Measurements from ENCODE around the gene PRKCA. TPM values are rescaled to one million over a fixed set of nuclear protein-coding genes. Genes with fewer than 3 reads are reported as not detected.

PRKCA gene
- total and polyA plus RNA-seq, 9 of the 15 experiments (the other 6 are each of a cell fraction or from before 2014, with no cell fraction given): 3.2 to 33.0 (median 17.8) TPM

DNA sequence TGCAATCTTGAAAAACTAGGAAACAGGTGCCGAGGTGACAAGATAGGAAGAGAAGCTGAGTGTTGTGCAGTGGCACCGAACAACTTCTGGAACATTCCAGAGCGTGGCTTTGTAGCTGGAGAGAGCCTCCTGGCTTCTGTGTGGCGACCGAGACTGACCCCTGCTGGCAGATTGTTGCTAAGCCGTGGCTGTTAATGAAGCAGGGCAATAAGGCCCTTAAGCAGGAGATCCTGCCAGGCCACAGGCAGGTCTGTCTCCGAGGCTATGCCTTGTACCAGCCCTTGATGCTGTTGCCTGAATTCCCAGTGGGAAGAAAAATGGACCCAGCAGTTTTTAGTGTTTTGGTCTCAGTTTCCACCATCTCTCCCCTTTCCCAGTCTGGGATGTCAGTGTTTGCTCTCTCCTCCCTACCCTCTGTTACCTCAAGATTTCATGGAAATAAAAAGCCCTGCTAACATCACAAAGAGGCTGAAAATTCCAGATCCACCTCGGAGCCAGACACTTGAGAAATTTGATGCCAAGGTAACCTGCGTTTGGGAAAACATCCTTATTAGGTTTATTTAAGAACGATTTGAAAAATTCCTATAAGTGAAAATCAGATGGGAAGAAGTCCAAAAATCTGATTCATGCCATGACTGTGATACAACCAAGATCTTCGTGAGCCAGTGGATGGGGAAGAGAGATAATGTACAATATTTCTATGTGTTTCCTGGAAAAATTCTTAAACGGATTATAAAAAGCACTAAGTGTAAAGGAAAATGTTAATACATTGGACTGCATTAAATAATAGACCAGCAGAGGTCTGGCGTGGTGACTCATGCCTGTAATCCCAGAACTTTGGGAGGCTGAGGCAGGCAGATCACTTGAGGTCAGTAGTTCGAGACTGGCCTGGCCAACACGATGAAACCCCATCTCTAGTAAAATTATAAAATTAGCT is 265.1 kb downstream of the PRKCA start:
- no peak overlapping the region for H2AFZ ChIP-seq (ENCODE audit: low read depth, low read length)
- no peaks in the 10 kb centered on the region for H3K27me3 ChIP-seq (ENCODE audit: control insufficient read depth in 2 of 2, insufficient read depth in 2 of 2, low read length in 2 of 2)
- 0 out of 3 replicates have a peak, but pooled peaks cover 2% of the 10 kb centered on the region for H3K36me3 ChIP-seq (ENCODE audit: control insufficient read depth, insufficient read depth, low read length)
- no peaks in the 10 kb centered on the region for H3K79me2 ChIP-seq (ENCODE audit: control insufficient read depth, insufficient read depth, low read length)
- H3K4me2 ChIP-seq (ENCODE audit: insufficient read depth, low read length): no peak overlapping the region
- H3K27ac ChIP-seq (ENCODE audit: extremely low read depth, low read depth, low read length): no peak overlapping the region
- in situ Hi-C loops (cut with MboI): loop anchor here (5.0 to 10.0 kb wide), 2 partner anchors 283 to 310 kb away; no protein-coding TSS in a partner anchor
- 31% methylated on average over 14 of the region's 15 CpGs for WGBS (ENCODE audit: insufficient coverage, low coverage, missing lambda C conversion rate)
- H3K4me3 ChIP-seq: no peak overlapping the region
- H3K9ac ChIP-seq (ENCODE audit: insufficient read depth in 1 of 2, low read depth in 2 of 2, low read length in 2 of 2): no peak overlapping the region
- DNase-seq (ENCODE audit: extremely low read depth in 1 of 4, low spot score in 3 of 4) (peak; percentile 63 to 85 (median 68)), ATAC-seq (peak; percentile 99), FAIRE-seq (peak; percentile 93)
- intact Hi-C loops (cut with micrococcal nuclease): loop anchor here (1.0 to 10.0 kb wide), 6 partner anchors 107 to 367 kb away; partner anchors contain the start of gene PRKCA
- H3K4me1 ChIP-seq (replicated peaks in 1 of 2; ENCODE audit: control insufficient read depth in 2 of 2, insufficient read depth in 2 of 2, low read length in 2 of 2): no peaks in the 10 kb centered on the region; a peak in 1 of 5 replicates
- H3K9me1 ChIP-seq (ENCODE audit: control insufficient read depth, insufficient read depth, low read length): no peaks in the 10 kb centered on the region
- no peaks in the 10 kb centered on the region for H4K20me1 ChIP-seq (replicated peaks; ENCODE audit: control insufficient read depth, insufficient read depth, low read length)
- ChIA-PET CTCF (ENCODE audit: low intra/inter-chr PET ratio) (interaction anchor here (0.6 to 2.3 kb wide), 3 partner anchors 31 to 367 kb away, joined by 3 to 31 read pairs (median 3); no protein-coding TSS in a partner anchor), POLR2A (no interaction called here)
- H3K9me3 ChIP-seq (replicated peaks; ENCODE audit: control insufficient read depth, insufficient read depth, low read depth, low read length): no peaks in the 10 kb centered on the region; the same call in 1 of the 2 replicates
- BruUV-seq (replicated peaks): no TSS peak
- TF ChIP-seq RAD21 (CRISPR knock-in tag; conservative IDR thresholded peaks at IDR 0.05 in 1 of 2, IDR thresholded peaks at IDR 0.05 in 1 of 2): peak; percentile 87 to 97
- no peak for TF ChIP-seq SMAD1 (IDR thresholded peaks at IDR 0.05; ENCODE audit: low read depth, low read length, partially characterized antibody)
- peak; percentile 87 to 93 (median 92) for TF ChIP-seq CTCF (IDR thresholded peaks at IDR 0.05 in 2 of 3, conservative IDR thresholded peaks at IDR 0.05 in 1 of 3; ENCODE audit: insufficient read depth in 2 of 3, low read depth in 1 of 3, low read length in 3 of 3)
- TF ChIP-seq, protein P1, sequence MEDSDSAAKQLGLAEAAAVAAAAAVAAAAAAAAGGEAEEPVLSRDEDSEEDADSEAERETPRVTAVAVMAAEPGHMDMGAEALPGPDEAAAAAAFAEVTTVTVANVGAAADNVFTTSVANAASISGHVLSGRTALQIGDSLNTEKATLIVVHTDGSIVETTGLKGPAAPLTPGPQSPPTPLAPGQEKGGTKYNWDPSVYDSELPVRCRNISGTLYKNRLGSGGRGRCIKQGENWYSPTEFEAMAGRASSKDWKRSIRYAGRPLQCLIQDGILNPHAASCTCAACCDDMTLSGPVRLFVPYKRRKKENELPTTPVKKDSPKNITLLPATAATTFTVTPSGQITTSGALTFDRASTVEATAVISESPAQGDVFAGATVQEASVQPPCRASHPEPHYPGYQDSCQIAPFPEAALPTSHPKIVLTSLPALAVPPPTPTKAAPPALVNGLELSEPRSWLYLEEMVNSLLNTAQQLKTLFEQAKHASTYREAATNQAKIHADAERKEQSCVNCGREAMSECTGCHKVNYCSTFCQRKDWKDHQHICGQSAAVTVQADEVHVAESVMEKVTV (CRISPR knock-in tag; IDR thresholded peaks at IDR 0.05): peak; percentile 78
- peak; percentile 54; the same call in 1 of the 2 replicates for TF ChIP-seq MECOM (CRISPR knock-in tag; IDR thresholded peaks at IDR 0.05)
- peak; percentile 53; the same call in 1 of the 2 replicates for TF ChIP-seq L3MBTL2 (IDR thresholded peaks at IDR 0.05)
- TF ChIP-seq PCBP1 (IDR thresholded peaks at IDR 0.05; ENCODE audit: low read depth, low read length, poor library complexity, severe bottlenecking): no peak
- TF ChIP-seq EP300 (IDR thresholded peaks at IDR 0.05; ENCODE audit: low read length): peak; percentile 33; the same call in 1 of the 2 replicates
- TF ChIP-seq TEAD4 (IDR thresholded peaks at IDR 0.05; ENCODE audit: low read length): peak; percentile 60
- TF ChIP-seq TEAD4 (CRISPR knock-in tag; IDR thresholded peaks at IDR 0.05; ENCODE audit: borderline replicate concordance): no peak
- 0 out of 2 replicates have a peak, but pooled peaks have one; percentile 15 for TF ChIP-seq MYNN (IDR thresholded peaks at IDR 0.05)
- no peak for TF ChIP-seq MYNN (CRISPR knock-in tag; IDR thresholded peaks at IDR 0.05)

All from K562 (cell line).